K562 (cell line): ENCODE data around the gene THBS1. TPM values are rescaled to one million over a fixed set of nuclear protein-coding genes. Genes with fewer than 3 reads are reported as not detected.

Experiments
- ATAC-seq: fragments of 200-7000 bp; cut with Tn5 transposase; 3 replicates; pipeline ENCODE4 v1.9.1; 2020; ENCODE audit warnings: moderate library complexity
- BruUV-seq: library from RNA; stranded (reverse); fragments of 400-500 nt; replicated peaks from 2 replicates; lab custom pipeline; 2021; lab: Mats Ljungman, UMichigan
- CTCF ChIA-PET: fragments of 300-600 bp; formaldehyde crosslinking; extraction: SDS; loops from one replicate; lab custom pipeline; 2021; ENCODE audit warnings: low intra/inter-chr PET ratio; lab: Yijun Ruan, JAX
- POLR2A ChIA-PET: fragments of 300-600, 350-650 bp; sonication (Branson Sonifier 250); formaldehyde crosslinking; extraction: SDS; loops from one replicate; lab custom pipeline; 2021; ENCODE audit warnings: antibody characterized with exemption, inconsistent platforms; lab: Yijun Ruan, JAX
- DNase-seq, 4 experiments: peaks; one replicate each; pipeline versions ENCODE4 v3.0.0 to v3.0.0-alpha.2; 2011 to 2018; ENCODE audit warnings: low spot score in 3 of 4, mixed read lengths in 3 of 4; ENCODE audit errors: extremely low read depth in 1 of 4
- FAIRE-seq: peaks from 2 replicates; lab custom pipeline; 2011; peaks lifted over from hg19 to GRCh38; lab: Jason Lieb, UNC
- H2AFZ ChIP-seq: 2 replicates; pipeline ENCODE4 v1.6.0; 2011; ENCODE audit warnings: low read depth, low read length, control low read depth, inconsistent platforms
- H3K27ac ChIP-seq: fragments of 200-600 bp; 3 replicates; pipeline ENCODE4 v1.8.0; 2011; ENCODE audit warnings: low read depth, mild to moderate bottlenecking, control low read depth, inconsistent platforms, low read length, moderate library complexity, mixed read lengths; ENCODE audit errors: extremely low read depth
- H3K27me3 ChIP-seq, 2 experiments: fragments of 300-600 bp in 1 of 2; 2 replicates in 1 of 2; 3 replicates in 1 of 2; pipeline versions ENCODE4 v1.6.0 to v1.8.0; 2011; ENCODE audit warnings: inconsistent platforms in 2 of 2, low read length in 2 of 2, mild to moderate bottlenecking in 1 of 2, mixed read lengths in 1 of 2, moderate library complexity in 1 of 2; ENCODE audit not compliant: control insufficient read depth in 2 of 2, insufficient read depth in 2 of 2
- H3K36me3 ChIP-seq: fragments of 300-600 bp; 3 replicates; pipeline ENCODE4 v1.8.0; 2011; ENCODE audit warnings: mild to moderate bottlenecking, low read length, inconsistent platforms; ENCODE audit not compliant: control insufficient read depth, insufficient read depth
- H3K4me1 ChIP-seq, 2 experiments: fragments of 200-600 bp in 1 of 2; replicated peaks in 1 of 2; 2 replicates in 1 of 2; 3 replicates in 1 of 2; pipeline versions ENCODE4 v1.5.1 to v1.8.0; 2011; ENCODE audit warnings: inconsistent platforms in 2 of 2, low read length in 2 of 2, mild to moderate bottlenecking in 1 of 2, mixed read lengths in 1 of 2, moderate library complexity in 1 of 2; ENCODE audit not compliant: control insufficient read depth in 2 of 2, insufficient read depth in 2 of 2
- H3K4me2 ChIP-seq: 2 replicates; pipeline ENCODE4 v1.6.1; 2011; ENCODE audit warnings: low read length, control low read depth, inconsistent platforms, mixed read lengths; ENCODE audit not compliant: insufficient read depth
- H3K4me3 ChIP-seq: fragments of 200-600 bp; sonication (generic), shearing (Covaris generic); 2 replicates; pipeline ENCODE4 v1.5.1; 2016; ENCODE audit warnings: control low read depth, inconsistent platforms
- H3K79me2 ChIP-seq: fragments of 200-600 bp; 3 replicates; pipeline ENCODE4 v1.8.0; 2011; ENCODE audit warnings: low read length, inconsistent platforms; ENCODE audit not compliant: control insufficient read depth, insufficient read depth
- H3K9ac ChIP-seq, 2 experiments: 2 replicates each; pipeline versions ENCODE4 v1.6.0 to v1.6.1; 2011; ENCODE audit warnings: low read depth in 2 of 2, low read length in 2 of 2, control low read depth in 1 of 2, inconsistent platforms in 1 of 2, mild to moderate bottlenecking in 1 of 2, mixed read lengths in 1 of 2; ENCODE audit not compliant: insufficient read depth in 1 of 2
- H3K9me1 ChIP-seq: one replicate; pipeline ENCODE4 v1.6.0; 2011; ENCODE audit warnings: inconsistent platforms, mild to moderate bottlenecking, low read length, moderate library complexity; ENCODE audit not compliant: control insufficient read depth, insufficient read depth
- H3K9me3 ChIP-seq: replicated peaks from 2 replicates; pipeline ENCODE4 v1.5.1; 2011; ENCODE audit warnings: low read depth, low read length, inconsistent platforms; ENCODE audit not compliant: control insufficient read depth, insufficient read depth
- H4K20me1 ChIP-seq: replicated peaks from 2 replicates; pipeline ENCODE4 v1.6.1; 2011; ENCODE audit warnings: low read length, inconsistent platforms, mixed read lengths; ENCODE audit not compliant: control insufficient read depth, insufficient read depth
- GABPA ChIP-seq: fragments of 200-800 bp; sonication (Bioruptor generic); conservative IDR thresholded peaks from 2 replicates; pipeline ENCODE4 v1.6.1; 2016; ENCODE audit warnings: low read depth, missing genetic modification characterization, missing compliant biosample characterization
- GTF2E2 ChIP-seq: fragments of 200-800 bp; sonication (Bioruptor generic); IDR thresholded peaks from 2 replicates; pipeline ENCODE4 v1.6.1; 2016; ENCODE audit warnings: missing genetic modification characterization, missing compliant biosample characterization
- MCM2 ChIP-seq: fragments of 450-650 bp; IDR thresholded peaks from 2 replicates; pipeline ENCODE4 v1.6.1; 2017; ENCODE audit warnings: low read depth, mild to moderate bottlenecking
- POLR2G ChIP-seq: fragments of 200-400 bp; formaldehyde crosslinking; IDR thresholded peaks from 2 replicates; pipeline ENCODE4 v1.6.1; 2017; ENCODE audit warnings: low read depth, mild to moderate bottlenecking, antibody characterized with exemption, low read length, moderate library complexity
- RHOXF2B ChIP-seq: fragments of 250-450 bp; sonication (Bioruptor Pico); conservative IDR thresholded peaks from 2 replicates; pipeline ENCODE4 v1.5.1; 2021
- SAP30 ChIP-seq: fragments of 200-600 bp; sonication (generic); IDR thresholded peaks from 2 replicates; pipeline ENCODE4 v1.6.1; 2012; ENCODE audit warnings: borderline replicate concordance, low read depth, mild to moderate bottlenecking, moderate library complexity, low read length, control low read depth, inconsistent platforms; ENCODE audit not compliant: insufficient read depth, poor library complexity, severe bottlenecking
- SETDB1 ChIP-seq: IDR thresholded peaks from one replicate; pipeline ENCODE4 v1.6.1; 2012; ENCODE audit warnings: low read length, control low read depth, inconsistent platforms
- SIN3A ChIP-seq, 2 experiments: fragments of 150-350 bp in 1 of 2; IDR thresholded peaks; 2 replicates each; pipeline ENCODE4 v1.6.1; 2011 to 2016; ENCODE audit warnings: borderline replicate concordance in 2 of 2, low read depth in 2 of 2, low read length in 2 of 2, mild to moderate bottlenecking in 2 of 2, moderate library complexity in 2 of 2; ENCODE audit not compliant: control insufficient read depth in 1 of 2
- UBTF ChIP-seq, 2 experiments: IDR thresholded peaks; 2 replicates each; pipeline ENCODE4 v1.6.1; 2012; ENCODE audit warnings: improper control_type of control experiment in 2 of 2, low read depth in 2 of 2, low read length in 2 of 2, borderline replicate concordance in 1 of 2
- ZNF644 ChIP-seq: fragments of 200-800 bp; sonication (Bioruptor generic); IDR thresholded peaks from 2 replicates; pipeline ENCODE4 v1.6.1; 2016; ENCODE audit warnings: low read depth, missing genetic modification characterization, missing compliant biosample characterization
- WGBS: fragments of 100-300 bp; shearing (Covaris generic); methylation state at CpG from one replicate; pipeline ENCODE4 v1.1.6; 2016; ENCODE audit warnings: low coverage, mixed read lengths; ENCODE audit not compliant: insufficient coverage; ENCODE audit errors: missing lambda C conversion rate; 5-methylcytosine and 5-hydroxymethylcytosine counted together
- in situ Hi-C: fragments of 300-500 bp; cut with MboI; formaldehyde crosslinking; loops from 4 replicates; pipeline ENCODE4 v1.15.0; 2018; ENCODE audit warnings: inconsistent platforms, mixed read lengths
- intact Hi-C: fragments of 100-400 bp; cut with micrococcal nuclease; formaldehyde crosslinking; loops from 2 replicates; pipeline ENCODE4 v1.14.2; 2022
- polyA plus RNA-seq, 8 experiments: library from polyadenylated mRNA; depleted of rRNA in 4 of 8; stranded (reverse) in 5 of 8; unstranded in 3 of 8; fragments of >200 nt; fragmentation: Nextera tagmentation in 2 of 8; fragmentation: Illumina TruSeq in 1 of 8; extraction: Ambion mirVana in 2 of 8; extraction: Trizol in 1 of 8; gene quantifications; 2 replicates each; pipeline versions ENCODE4 v1.2.1 to v1.2.3, GENCODE V29; 2011 to 2014; ENCODE audit warnings: inconsistent platforms in 1 of 8, missing spikeins in 1 of 8
- total RNA-seq, 7 experiments: library from RNA; depleted of rRNA in 6 of 7; stranded (reverse); fragments of >200 nt in 6 of 7; fragmentation: Illumina TruSeq in 2 of 7; extraction: Trizol in 2 of 7; gene quantifications; 2 replicates each; pipeline versions ENCODE4 v1.2.1 to v1.2.3, GENCODE V29; 2011 to 2021; ENCODE audit warnings: low replicate concordance in 1 of 7
- TF ChIP-seq, protein P1 (sequence below): fragments of 450-650 bp; formaldehyde crosslinking; IDR thresholded peaks from 2 replicates; pipeline ENCODE4 v1.4.0; 2020; ENCODE audit warnings: mild to moderate bottlenecking, moderate library complexity

Gene THBS1
- total and polyA plus RNA-seq, 9 of the 15 experiments (the other 6 are each of a cell fraction or from before 2014, with no cell fraction given), result 0.04 to 1.3 (median 0.40) TPM

- TF ChIP-seq ZNF644 (tag), result no peak
Observed at GRCh38 chr15:39551476-39551875, 29.4 kb upstream of the THBS1 start (continued).

DNA sequence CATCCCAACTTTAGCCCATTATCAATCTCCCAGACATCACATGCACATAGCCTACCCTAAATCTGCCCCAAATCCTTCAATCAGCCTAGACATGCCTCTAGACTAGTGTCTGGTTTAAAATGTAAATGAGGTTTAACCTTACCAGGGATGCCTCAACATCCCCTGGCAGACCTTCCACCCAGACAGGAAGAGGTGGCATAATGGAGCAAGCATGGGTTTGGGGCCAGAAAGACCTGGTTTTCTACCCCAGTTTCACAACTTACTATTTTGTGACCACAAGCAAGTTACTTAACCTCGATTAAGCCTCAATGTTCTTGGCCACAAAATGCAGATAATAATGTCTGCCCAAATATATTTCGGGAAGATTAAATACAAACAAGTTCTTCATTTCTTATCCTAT lies 28.3 kb upstream of the THBS1 start:
- ChIA-PET POLR2A (no interaction called here), CTCF (no interaction called here)
- in situ Hi-C loops, result no loop called here

More for the DNA sequence above, 28.3 kb upstream of the THBS1 start:
- Histone ChIP-seq H3K9me1 (no peaks in the 10 kb centered on the region), H3K9ac (no peak overlapping the region), H4K20me1 (no peaks in the 10 kb centered on the region), H3K27me3 (peaks cover 8 to 10% of the 10 kb centered on the region in 2 experiments; a peak in 4 of 5 replicates), H3K4me3 (no peak overlapping the region), H3K4me1 (no peaks in the 10 kb centered on the region), H3K79me2 (no peaks in the 10 kb centered on the region), H3K27ac (no peak overlapping the region), H3K4me2 (no peak overlapping the region), H3K9me3 (no peaks in the 10 kb centered on the region), H3K36me3 (no peaks in the 10 kb centered on the region), H2AFZ (no peak overlapping the region)
- intact Hi-C loops, result no loop called here
- no peak for TF ChIP-seq SETDB1
- TF ChIP-seq POLR2G, result no peak
- no peak for TF ChIP-seq GABPA
- TF ChIP-seq GTF2E2 (tag), result no peak
- TF ChIP-seq, protein P1, sequence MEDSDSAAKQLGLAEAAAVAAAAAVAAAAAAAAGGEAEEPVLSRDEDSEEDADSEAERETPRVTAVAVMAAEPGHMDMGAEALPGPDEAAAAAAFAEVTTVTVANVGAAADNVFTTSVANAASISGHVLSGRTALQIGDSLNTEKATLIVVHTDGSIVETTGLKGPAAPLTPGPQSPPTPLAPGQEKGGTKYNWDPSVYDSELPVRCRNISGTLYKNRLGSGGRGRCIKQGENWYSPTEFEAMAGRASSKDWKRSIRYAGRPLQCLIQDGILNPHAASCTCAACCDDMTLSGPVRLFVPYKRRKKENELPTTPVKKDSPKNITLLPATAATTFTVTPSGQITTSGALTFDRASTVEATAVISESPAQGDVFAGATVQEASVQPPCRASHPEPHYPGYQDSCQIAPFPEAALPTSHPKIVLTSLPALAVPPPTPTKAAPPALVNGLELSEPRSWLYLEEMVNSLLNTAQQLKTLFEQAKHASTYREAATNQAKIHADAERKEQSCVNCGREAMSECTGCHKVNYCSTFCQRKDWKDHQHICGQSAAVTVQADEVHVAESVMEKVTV (CRISPR knock-in tag), result no peak
- TF ChIP-seq RHOXF2B (CRISPR knock-in tag), result no peak
- no peak for TF ChIP-seq SIN3A (IDR thresholded peaks at IDR 0.05; ENCODE audit: borderline replicate concordance in 2 of 2, control insufficient read depth in 1 of 2, low read depth in 2 of 2, low read length in 2 of 2)
- no peak for TF ChIP-seq UBTF (IDR thresholded peaks at IDR 0.05; ENCODE audit: borderline replicate concordance in 1 of 2, low read depth in 2 of 2, low read length in 2 of 2)
- no peak for TF ChIP-seq SAP30
- TF ChIP-seq MCM2, result no peak
- DNase-seq, result no peak
- no peak for ATAC-seq
- 6% methylated on average over 2 of the region's 2 CpGs for WGBS
- no TSS peak for BruUV-seq
- FAIRE-seq, result no peak
